Stimulated activated CD8-positive, alpha-beta memory T cell treated with anti-CD3 and anti-CD28 coated beads, Interleukin-15, amount 100 ng/mL, for 4 hours (primary cell): Measurements from ENCODE around the gene ADAM11.

Experiments
- DNase-seq, 2 donors: peaks; one replicate each; pipeline ENCODE4 v3.0.0-alpha.2; 2020; ENCODE audit warnings: low read depth in 2 of 2

The ADAM11 gene

GRCh38 chr17:44775136-44775837 lies 16.5 kb downstream of the ADAM11 start:
- peak; percentile 94 to 96 for DNase-seq

- no peak for DNase-seq
Observed at GRCh38 chr17:44775838-44776621, 17.2 kb downstream of the ADAM11 start.

GRCh38 chr17:44776628-44777393 lies 18.0 kb downstream of the ADAM11 start:
- no peak for DNase-seq

- DNase-seq = no peak
Observed at GRCh38 chr17:44777394-44778348, 18.9 kb downstream of the ADAM11 start.

GRCh38 chr17:44778656-44779210 lies 19.9 kb downstream of the ADAM11 start:
- no peak for DNase-seq

GRCh38 chr17:44779211-44780025 lies 20.6 kb downstream of the ADAM11 start:
- DNase-seq = peak; percentile 60 to 71

GRCh38 chr17:44780161-44780560 lies 21.4 kb downstream of the ADAM11 start:
- DNase-seq = no peak

- DNase-seq = no peak
Observed at GRCh38 chr17:44780845-44781480, 22.2 kb downstream of the ADAM11 start.

- DNase-seq = no peak
Observed at GRCh38 chr17:44781551-44782325, 22.9 kb downstream of the ADAM11 start.

- no peak for DNase-seq
Observed at GRCh38 chr17:44782326-44782850, 23.6 kb downstream of the ADAM11 start.

GRCh38 chr17:44785921-44786320 lies 27.1 kb downstream of the ADAM11 start:
- no peak for DNase-seq

GRCh38 chr17:44786551-44787081 lies 27.8 kb downstream of the ADAM11 start:
- DNase-seq = no peak

GRCh38 chr17:44787271-44787940 lies 28.6 kb downstream of the ADAM11 start:
- DNase-seq = no peak

GRCh38 chr17:44788139-44788538 lies 29.4 kb downstream of the ADAM11 start:
- no peak for DNase-seq

- DNase-seq = no peak
Observed at GRCh38 chr17:44792276-44792675, 33.5 kb downstream of the ADAM11 start.

GRCh38 chr17:44793885-44794842 lies 35.4 kb downstream of the ADAM11 start:
- no peak for DNase-seq
